Measurements from ENCODE around the gene KIF3A.

DNA sequence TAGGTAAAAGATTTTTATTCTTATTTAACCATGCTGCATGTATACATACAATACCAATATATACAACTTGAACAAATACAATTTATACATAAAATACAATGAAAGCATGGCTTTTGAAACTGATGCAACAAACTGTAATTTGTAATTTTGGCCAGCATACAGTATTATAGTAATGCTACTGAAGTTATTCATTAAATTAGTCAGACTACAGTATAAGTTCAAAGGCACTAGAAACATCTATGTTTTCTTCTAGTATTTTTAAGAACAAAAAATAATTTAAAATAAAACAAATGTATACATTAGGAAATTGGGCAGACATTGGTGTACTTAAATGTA, 44.7 kb downstream of the KIF3A start:
- TF ChIP-seq CTCF (IDR thresholded peaks at IDR 0.05) (no peak), POLR2A (IDR thresholded peaks at IDR 0.05) (no peak)
